ENCODE results near the gene MAPK10.

- TF ChIP-seq ELF4 (IDR thresholded peaks at IDR 0.05) (no peak), FOXA1 (IDR thresholded peaks at IDR 0.05) (no peak), FOXM1 (IDR thresholded peaks at IDR 0.05; ENCODE audit: borderline replicate concordance) (no peak), ARNT (IDR thresholded peaks at IDR 0.05) (no peak), SP1 (IDR thresholded peaks at IDR 0.05) (no peak), TARDBP (IDR thresholded peaks at IDR 0.05) (no peak), NFRKB (IDR thresholded peaks at IDR 0.05) (no peak)
Measured at GRCh38 chr4:86118711-86119110, 241.1 kb downstream of the MAPK10 start.
